HG03066 (cell line): ENCODE data around the gene WFS1.

Experiments used
- ATAC-seq: cut with Tn5 transposase; IDR thresholded peaks from one replicate; pipeline ENCODE4 v1.9.1; 2021; ENCODE audit warnings: low read depth; ENCODE audit not compliant: unreplicated experiment

WFS1 gene

DNA sequence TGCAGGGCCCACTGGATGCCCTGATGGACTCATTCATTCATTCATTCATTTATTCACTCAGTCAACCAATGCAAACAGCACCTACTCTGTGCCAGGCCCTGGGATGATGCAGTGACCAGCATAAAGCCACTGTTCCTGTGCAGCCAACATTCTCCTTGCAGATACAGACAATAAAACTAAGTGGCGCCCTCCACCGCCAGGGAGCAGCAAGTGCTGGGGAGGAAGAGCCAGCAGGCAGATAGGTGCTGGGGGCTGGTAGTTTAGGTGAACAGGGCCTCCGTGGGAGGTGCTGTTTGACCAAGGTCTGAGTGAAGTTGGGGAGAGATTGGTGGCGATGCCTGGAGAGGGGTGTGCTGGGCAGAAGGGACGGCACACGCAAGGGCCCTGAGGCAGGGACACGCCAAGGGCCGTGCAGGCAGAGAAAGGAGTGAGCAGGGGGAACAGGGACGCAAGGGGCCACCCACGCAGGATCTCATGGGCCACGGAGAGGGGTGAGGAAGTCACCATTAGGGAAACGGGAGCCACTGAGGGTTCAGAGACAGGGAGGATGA is 65.5 kb downstream of the WFS1 start:
- no peak for ATAC-seq

DNA sequence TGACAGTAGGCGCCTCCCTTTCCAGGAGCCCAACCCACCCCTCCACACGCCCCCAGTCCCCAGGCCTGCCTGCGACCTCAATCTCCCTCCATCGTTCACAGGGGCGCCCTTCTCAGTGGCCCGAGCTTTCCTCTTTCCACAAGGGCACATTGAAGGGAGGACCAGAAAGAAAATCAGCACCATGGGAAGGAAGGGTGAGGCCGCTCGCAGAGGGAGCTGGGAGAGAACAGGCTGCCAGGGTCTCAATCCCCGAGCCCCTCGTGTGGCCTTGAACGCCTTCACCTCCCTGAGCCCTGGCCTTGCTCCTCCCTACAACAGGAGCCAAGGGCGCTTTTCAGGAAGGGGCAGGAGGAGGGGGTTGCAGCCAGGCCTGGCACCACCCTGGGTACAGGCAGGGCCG is 66.5 kb downstream of the WFS1 start:
- ATAC-seq, result no peak

DNA sequence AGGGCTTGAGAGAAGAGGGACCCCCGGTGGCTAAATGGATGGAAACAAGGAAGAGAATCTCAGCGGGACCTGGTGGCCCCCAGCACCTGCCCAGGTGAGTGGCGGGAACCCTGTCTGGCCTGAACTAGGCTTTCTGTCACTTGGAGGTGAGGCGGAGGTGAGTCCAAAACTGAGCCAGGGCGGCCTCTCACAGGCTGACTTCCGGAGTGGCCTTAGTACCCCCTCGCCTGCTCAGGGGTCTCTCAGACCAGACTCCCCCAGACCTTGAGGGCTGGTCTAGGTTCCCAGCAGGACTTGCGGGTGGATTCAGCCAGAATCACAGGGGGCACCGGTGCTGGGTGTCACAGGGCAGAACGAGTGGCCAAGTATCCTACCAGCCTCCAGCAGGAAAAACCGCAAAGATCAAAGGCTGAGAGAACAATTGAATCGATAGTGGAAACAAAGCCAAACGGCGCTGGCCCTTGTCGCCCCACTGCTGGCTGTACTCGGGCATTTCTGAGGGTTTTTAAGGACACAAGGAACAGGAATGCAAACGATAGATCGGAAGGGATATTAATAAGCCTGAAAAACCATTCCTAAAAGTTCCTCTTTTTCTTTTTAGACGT is 67.8 kb downstream of the WFS1 start:
- ATAC-seq, result no peak

DNA sequence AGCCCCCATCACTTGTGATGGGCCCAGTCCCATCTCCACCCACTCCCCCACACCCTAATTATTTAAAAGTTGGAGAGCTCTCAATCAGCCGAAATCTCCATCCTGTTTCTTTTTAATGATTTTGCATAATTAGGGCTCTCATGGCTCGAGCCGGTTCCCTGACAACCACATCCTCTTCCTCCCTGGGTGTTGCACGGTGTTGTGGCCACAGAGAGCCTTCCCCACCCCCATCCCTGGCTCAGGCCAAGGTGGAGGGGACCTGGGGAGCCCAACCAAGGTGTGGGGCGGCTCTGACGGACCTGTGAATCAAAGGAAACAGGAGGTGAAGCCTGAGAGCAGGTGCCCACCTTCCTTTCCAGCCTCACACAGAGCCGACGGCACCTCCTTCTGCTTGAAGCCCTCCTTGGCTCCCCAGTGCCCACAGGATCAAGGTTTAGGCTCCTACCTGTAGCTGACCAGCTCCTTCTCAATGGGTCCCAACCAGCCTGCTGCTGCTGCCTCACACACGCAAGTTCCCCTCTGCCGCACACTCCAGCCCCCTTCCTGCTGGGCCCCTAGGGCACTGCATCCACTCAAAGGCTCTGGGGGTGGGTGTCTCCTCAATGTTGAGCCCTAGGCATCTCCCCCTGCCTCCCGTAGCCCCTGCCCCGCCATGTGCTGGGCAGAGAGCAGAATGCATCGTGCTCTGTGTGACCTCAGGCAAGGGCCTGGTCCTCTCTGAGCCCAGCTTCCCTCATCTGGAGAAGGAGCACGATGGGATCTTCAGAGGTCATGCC is 68.7 kb downstream of the WFS1 start:
- no peak for ATAC-seq

DNA sequence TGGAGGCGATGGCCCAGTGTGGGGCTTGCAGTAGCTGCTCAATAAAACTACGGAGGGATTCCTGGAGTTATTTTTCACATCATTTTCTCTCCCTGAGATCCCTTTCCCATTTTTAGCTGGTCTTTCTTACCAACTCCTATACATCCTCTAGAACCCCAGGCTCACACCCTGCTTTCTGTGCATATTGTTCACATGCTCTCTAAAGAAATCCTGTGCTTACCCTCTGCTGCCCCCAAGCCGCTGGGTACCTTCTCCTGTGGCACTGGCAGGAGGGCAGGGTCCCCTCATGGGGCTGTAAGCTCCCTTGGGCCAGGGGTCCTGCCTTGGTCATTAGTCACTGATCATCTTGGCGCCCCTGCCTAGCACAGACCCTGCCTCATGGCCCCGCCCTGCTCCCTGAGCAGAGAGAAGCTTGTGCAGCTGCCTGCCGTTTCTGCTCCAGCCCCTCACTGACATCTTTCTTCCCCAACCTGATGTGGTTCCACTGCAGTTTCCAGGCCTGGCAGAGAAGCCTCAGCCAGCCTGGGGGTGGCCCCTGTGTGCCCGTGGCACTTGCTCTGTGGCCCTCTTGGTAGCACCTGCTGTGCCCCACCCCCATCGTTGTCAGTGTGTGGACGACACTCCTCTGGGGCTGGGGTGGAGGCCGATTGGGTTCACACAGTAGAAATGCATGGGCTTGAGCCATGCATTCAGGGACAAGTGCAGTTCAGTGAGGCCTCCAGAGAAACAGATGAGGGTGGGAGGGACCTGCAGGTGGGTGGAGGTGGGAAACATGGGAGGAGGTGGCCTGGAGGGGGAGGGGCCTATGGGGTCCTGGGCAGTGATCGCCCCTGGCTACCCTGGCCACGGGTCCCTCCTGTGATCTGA is 69.5 kb downstream of the WFS1 start:
- ATAC-seq, result no peak

DNA sequence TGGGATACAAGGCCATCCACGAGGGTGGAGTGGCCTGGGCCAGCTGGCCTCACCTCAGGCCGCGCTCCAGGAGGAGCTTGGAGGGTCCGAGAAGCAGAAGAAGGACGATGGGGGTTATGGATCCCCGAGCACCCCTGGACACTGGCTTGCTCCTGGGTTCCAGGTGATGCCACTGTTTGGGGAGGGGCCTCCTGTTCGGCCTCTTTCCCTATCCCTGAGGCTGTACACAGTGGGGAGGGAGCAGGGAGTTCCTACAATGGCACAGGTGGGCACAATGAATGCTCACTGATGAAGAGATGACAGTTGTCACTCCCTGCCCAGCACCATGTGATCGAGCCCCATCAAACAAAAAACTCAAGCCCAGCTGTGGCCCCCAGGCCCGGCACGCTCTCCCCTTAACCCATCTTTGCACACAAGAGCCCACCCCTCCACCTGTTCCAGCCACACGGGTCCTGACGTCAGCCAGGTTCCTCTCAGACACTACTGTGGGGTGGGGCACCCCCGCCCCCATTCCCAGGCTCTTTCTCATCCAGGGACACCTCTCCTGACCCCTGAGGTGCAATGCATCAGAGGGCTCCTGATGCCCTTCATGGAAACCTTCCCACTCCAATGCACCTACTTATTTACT is 70.3 kb downstream of the WFS1 start:
- ATAC-seq, result no peak

DNA sequence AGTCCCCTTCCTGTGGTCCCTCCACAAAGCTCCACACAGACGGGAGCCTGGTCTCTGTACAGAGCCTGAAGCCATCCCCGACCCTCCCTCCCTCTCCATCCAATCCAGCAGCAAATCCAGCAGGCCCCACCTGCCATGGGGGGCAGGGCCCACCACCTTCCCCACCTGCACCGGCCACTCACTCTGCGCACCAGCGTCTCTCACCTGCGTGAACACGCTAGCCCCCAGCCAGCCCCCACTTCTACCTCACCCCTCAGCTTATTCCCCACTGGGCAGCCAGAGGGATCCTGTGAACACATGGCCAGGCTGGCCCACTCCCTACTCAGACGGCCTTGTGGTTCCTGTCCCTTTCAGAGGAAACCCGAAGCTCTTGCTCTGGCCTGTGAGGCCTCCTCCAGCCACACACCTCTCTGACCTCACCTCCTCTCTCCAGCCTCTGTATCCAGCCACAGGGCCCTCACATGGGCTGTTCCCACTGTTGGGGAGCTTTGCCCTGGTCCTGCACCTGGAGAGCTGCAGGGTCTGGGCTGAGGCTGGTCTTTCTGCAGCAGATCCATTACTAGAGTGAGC is 70.9 kb downstream of the WFS1 start:
- no peak for ATAC-seq

DNA sequence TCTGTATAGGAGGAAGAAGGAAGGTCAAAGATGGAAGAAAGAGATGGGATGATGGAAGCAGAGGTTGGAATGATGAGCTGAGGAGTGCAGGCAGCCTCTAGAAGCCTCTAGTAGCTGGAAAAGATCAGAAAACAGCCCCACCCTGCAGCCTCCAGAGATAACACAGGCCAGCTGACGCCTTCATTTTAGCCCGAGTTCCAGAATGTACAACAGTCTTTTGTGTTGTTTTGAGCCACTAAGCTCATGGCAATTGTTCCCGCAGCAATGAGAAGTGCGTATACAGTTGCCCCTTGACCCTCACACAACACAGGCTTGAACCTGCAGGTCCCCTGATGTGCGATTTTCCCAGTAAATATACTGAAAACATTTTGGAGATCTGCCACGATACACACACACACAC is 72.0 kb downstream of the WFS1 start:
- ATAC-seq, result no peak

DNA sequence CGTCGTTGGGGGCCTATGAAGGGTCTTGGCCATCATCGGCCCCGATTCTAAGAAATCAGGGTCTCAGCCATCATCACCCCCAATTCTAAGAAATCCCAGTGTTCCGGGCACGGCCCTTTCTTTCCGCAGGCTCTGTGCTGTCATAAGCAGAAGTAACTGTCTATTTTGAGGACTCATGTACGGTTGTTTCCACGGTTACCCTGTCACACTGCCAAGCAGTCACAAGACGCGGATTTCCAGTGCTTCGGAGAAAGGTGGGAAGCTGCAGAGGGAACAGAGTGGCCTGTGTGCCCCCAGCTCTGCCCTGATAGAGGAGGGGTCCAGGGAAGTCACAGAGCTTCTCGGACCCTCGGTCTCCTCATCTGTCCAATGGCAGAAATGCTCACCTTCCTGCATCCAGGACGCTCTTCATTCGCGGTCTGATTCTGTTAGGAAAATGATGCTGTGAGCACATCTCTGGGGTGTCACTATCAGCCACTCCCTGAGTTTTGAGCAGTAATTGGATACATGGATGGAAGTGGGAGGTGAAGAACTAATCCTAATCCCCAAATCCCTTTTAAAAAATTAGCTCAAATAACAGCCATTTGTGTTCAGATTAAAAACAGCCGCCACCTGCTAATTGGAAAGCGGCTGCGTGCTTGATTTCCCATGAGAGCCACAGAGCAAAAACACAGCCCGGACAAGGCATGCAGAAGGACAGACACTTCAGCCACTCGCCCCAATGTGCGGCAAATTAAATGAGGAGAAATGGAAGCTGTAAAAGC is 73.1 kb downstream of the WFS1 start:
- no peak for ATAC-seq

DNA sequence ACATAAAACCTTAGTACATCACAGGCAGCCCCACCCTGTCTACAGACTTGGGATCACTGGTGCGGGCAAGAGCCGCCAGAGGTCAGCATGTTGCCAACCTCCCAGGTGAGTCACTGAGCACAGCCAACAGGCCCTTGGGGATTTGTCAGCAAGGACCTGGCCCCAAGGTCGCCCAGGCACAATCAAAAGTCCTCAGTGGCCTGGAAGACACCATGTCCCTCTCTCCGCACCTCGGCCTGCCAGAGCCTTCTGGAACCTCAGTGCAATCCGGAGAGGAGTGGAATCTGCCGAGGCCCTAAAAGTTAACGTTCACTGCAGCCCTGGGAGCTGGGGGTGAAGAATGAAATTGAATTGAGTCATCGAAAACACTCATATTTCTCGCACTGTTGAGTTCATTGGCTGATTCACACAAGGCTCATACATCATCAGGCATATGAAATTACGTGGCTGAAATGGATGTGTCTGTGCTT is 74.3 kb downstream of the WFS1 start:
- ATAC-seq, result no peak

DNA sequence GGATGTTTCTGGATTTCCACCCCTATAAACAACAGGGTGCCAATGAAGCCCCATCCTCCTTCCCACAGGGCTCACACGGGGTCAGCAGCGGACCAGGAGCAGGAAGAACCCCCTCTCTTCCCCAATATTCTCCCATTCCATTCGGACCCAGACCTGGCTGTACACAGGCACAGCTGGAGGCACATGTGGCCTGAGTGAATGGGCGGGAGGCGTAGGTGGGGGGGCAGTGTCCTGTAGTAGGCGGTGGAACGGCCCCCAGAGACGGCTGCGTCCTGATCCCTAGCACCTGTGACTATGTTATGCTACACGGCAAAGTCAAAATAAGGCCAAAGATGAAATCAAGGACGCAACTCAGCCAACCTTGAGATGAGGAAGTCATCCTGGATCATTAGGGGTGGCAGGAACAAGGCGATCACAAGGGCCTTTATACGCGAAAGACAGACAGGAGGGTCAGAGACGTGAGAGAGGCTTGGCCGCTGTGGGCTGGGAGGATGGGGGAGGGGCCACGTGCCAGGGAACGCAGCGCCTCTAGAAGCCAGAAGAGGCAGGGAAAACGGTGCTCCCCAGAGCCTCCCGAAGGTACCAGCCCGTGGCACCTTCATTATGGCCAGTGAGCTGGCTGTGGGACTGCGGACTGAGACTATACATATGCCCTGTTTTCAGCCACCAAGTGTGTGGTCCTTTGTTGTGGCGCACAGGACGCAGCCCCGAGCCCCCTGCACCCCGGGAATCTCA is 75.6 kb downstream of the WFS1 start:
- ATAC-seq, result no peak

DNA sequence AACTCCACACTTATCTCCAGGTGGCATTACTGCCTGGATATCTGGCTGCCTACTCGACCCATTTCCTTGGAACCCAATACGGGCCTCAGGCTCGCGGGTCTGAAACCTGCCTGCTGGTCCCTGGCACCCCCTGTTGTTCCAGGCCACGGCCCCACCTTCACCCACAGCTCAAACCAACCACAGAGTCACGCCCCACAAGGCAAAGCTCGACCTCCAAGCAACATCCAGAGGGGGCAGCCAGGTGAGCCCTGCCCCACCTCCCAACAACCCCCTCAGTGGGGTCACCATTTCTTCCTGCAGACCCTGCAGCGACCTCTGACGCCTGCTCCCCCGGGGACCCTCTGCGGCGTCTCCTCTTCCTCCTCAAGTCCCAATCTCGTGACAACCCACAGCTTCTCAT is 76.2 kb downstream of the WFS1 start:
- no peak for ATAC-seq

DNA sequence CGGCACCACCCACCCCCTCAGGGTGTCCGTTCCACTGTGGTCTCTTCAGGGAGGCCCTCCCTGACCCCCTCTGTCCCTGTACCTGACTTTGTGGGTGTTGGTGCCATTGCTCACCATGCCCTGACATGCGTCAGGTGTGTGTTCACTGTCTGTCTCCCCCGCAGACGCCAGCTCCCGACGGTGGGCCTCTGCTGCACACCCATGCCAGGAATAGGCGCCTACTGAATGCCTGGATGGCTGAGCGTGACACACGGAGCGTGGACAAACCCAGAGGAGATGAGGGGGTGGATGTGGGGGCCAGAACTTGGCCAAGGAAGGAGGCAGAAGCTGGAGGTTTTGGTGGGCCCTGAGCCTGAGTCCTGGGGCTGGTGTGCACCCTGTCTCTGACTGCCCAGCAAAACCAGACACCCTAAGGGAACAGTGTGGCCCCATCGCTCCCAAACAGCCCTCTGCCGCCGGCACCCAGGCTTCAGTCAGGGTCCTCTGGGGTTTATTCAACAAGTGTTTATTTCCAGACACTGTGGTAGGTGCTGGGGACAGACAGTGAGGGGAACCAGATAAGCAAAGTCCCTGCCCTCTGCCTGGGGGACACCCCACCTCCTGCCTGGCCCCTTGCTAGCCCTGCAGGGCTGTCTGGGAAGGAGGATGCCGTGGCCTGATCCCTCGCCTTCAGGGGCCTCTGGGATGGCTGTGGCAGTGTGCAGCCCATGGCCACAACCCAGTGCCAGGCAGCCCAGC is 76.9 kb downstream of the WFS1 start:
- ATAC-seq, result no peak

DNA sequence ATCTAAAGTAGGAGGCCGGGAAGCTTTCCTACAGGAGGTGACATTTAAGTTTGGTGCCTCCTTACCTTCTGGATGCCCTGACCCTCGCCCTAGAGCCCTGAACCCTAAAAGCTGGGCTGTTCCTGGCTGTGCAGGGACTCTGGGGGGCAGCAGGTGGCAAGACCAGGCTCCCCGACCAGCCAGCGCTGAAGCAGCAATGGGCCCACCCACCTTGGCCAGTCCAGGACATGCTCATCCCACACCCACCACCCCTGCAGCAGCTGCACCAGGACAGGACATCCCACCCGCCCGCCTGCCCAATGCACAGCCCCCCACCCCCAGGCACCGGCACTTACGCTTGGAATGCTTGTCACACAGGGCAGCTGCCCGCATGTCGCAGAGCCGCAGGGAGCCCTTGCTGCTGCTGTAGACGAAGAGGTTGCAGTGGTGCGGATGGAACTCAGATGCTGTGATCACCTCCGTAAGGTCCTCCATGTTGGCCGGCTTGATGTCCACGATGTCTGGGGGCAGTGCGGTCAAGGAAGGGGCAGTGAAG is 77.9 kb downstream of the WFS1 start:
- ATAC-seq, result no peak

DNA sequence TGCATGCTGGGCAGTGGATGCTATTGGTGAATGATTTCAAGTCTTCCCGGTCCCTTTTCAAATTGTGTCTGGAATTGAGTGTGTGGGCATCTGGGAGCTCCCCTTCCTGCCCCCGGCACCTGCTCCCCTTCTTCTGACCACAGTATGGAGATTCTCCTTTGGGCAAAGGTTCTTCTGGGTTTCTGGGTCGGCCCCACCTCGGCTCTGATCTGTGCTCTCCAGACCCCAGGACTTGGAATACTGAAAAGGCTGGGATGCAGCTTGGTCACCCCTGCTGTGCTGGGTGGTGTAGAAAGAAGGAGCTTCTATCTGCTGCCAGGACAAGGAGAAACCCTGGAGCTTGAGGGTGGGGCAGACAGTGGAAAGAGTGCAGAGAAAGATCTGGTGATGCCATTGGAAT is 78.8 kb downstream of the WFS1 start:
- no peak for ATAC-seq

DNA sequence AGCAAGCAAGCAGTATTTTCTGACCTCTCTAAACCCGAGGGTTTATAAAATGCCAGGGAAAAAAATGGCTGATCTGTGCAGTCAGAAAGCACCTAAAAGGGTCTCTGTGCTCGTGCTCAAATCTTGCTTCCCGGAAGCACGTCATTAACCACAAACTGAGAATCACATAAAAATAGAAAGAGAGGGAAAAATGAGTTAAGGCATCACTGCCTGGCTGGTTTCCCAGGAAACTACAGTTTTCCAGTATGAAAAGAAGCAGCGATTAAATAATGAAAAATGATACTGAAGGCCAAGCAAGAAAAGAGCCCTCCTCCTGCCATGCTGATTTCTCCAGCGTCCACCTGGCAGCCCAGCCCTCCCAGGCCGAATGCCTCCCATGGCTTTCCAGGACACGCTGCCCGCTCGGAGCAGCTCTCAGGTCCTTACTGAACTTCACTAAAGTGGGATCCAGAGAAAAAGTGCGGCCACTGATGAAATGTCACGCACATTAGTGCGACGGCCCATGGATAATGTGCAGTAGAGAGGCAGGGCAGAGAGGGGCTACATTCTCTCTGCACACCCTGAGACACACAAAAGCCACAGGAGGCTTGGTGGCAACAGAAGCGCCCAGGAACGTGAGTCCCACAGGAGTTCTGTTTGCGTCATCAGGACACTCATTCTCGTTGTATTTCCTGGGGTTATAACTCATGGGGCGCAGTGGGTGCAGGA is 80.4 kb downstream of the WFS1 start:
- ATAC-seq, result no peak

DNA sequence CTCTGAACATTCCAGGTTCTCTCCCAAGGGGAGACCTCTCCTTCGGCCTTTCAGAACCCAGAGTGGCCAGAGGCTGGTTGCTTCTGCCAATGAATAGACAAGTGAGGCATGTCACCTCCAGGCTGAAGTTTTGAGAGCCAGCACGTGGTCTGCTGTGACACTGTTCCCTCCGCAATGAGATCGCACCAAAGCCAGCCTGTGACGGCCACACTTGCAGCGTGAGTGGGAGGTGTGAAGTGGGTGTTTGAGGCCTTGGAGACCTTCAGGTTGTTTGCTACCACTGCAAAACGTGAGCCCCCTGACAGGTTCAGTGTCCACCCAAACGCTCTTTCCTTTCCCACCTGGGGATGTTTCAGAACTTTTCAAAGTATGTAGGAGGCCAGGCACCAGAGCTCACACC is 81.0 kb downstream of the WFS1 start:
- ATAC-seq, result no peak
